ENCODE results near the gene EP400.

Gene EP400

GRCh38 chr12:131928711-131929580, 20.8 kb upstream of the EP400 start, which contains the start of gene PUS1:
PUS1 (plus strand) TSS chr12:131929276; CDS start chr12:131929723, 447 bp downstream.
- no peak for TF ChIP-seq ZNF274 (IDR thresholded peaks at IDR 0.05; ENCODE audit: low read depth, low read length)
- peak within 1 kb of the TSS; percentile 94 for H3K4me3 ChIP-seq (ENCODE audit: low read length)

GRCh38 chr12:131929581-131930456, 19.9 kb upstream of the EP400 start:
- no peak for TF ChIP-seq ZNF274 (IDR thresholded peaks at IDR 0.05; ENCODE audit: low read depth, low read length)
- peak overlapping the region; percentile 94 for H3K4me3 ChIP-seq (ENCODE audit: low read length)

- no peak for TF ChIP-seq ZNF274 (IDR thresholded peaks at IDR 0.05; ENCODE audit: low read depth, low read length)
- H3K4me3 ChIP-seq (ENCODE audit: low read length) = peak overlapping the region; percentile 94
Measured at GRCh38 chr12:131930510-131930909, 19.2 kb upstream of the EP400 start.

- H3K4me3 ChIP-seq (ENCODE audit: low read length) = no peak overlapping the region
- TF ChIP-seq ZNF274 (IDR thresholded peaks at IDR 0.05; ENCODE audit: low read depth, low read length) = no peak
Measured at GRCh38 chr12:131933387-131933786, 16.4 kb upstream of the EP400 start.

- no peak for TF ChIP-seq ZNF274 (IDR thresholded peaks at IDR 0.05; ENCODE audit: low read depth, low read length)
- no peak overlapping the region for H3K4me3 ChIP-seq (ENCODE audit: low read length)
Measured at GRCh38 chr12:131934535-131934934, 15.2 kb upstream of the EP400 start.

- no peak for TF ChIP-seq ZNF274 (IDR thresholded peaks at IDR 0.05; ENCODE audit: low read depth, low read length)
Measured at GRCh38 chr12:131938082-131938481, 11.7 kb upstream of the EP400 start.

GRCh38 chr12:131939007-131939406, 10.7 kb upstream of the EP400 start:
- no peak for TF ChIP-seq ZNF274 (IDR thresholded peaks at IDR 0.05; ENCODE audit: low read depth, low read length)
- no peak overlapping the region for H3K4me3 ChIP-seq (ENCODE audit: low read length)

More at GRCh38 chr12:131938082-131938481, 11.7 kb upstream of the EP400 start:
- H3K4me3 ChIP-seq (ENCODE audit: low read length) = no peak overlapping the region

- no peak overlapping the region for H3K4me3 ChIP-seq (ENCODE audit: low read length)
- no peak for TF ChIP-seq ZNF274 (IDR thresholded peaks at IDR 0.05; ENCODE audit: low read depth, low read length)
Measured at GRCh38 chr12:131940141-131940547, 9.6 kb upstream of the EP400 start.

- no peak for TF ChIP-seq ZNF274 (IDR thresholded peaks at IDR 0.05; ENCODE audit: low read depth, low read length)
- H3K4me3 ChIP-seq (ENCODE audit: low read length) = no peak overlapping the region
Measured at GRCh38 chr12:131941116-131941986, 8.4 kb upstream of the EP400 start.

GRCh38 chr12:131941987-131942341, 7.8 kb upstream of the EP400 start:
- no peak overlapping the region for H3K4me3 ChIP-seq (ENCODE audit: low read length)
- TF ChIP-seq ZNF274 (IDR thresholded peaks at IDR 0.05; ENCODE audit: low read depth, low read length) = no peak

- H3K4me3 ChIP-seq (ENCODE audit: low read length) = no peak overlapping the region
- TF ChIP-seq ZNF274 (IDR thresholded peaks at IDR 0.05; ENCODE audit: low read depth, low read length) = no peak
Measured at GRCh38 chr12:131942671-131943070, 7.1 kb upstream of the EP400 start.

GRCh38 chr12:131943389-131943788, 6.4 kb upstream of the EP400 start:
- TF ChIP-seq ZNF274 (IDR thresholded peaks at IDR 0.05; ENCODE audit: low read depth, low read length) = no peak
- no peak overlapping the region for H3K4me3 ChIP-seq (ENCODE audit: low read length)

GRCh38 chr12:131943876-131944275, 5.9 kb upstream of the EP400 start:
- TF ChIP-seq ZNF274 (IDR thresholded peaks at IDR 0.05; ENCODE audit: low read depth, low read length) = no peak
- H3K4me3 ChIP-seq (ENCODE audit: low read length) = no peak overlapping the region

Measured in GM08714 (cell line).